Activated CD4-positive, CD25-positive, alpha-beta regulatory T cell (primary cell): ENCODE results near the gene LMTK2.

Source experiments
- DNase-seq, 4 experiments: peaks; one replicate each; lab custom pipeline; 2025; lab: John Stamatoyannopoulos, UW

LMTK2 gene

GRCh38 chr7:98175260-98175940, 68.7 kb downstream of the LMTK2 start:
- no peak for DNase-seq

GRCh38 chr7:98177553-98177952, 70.9 kb downstream of the LMTK2 start:
- no peak for DNase-seq

- no peak for DNase-seq
Measured at GRCh38 chr7:98178321-98178720, 71.7 kb downstream of the LMTK2 start.

- DNase-seq: no peak
Measured at GRCh38 chr7:98178762-98179490, 72.3 kb downstream of the LMTK2 start.

GRCh38 chr7:98180751-98181150, 74.1 kb downstream of the LMTK2 start:
- no peak for DNase-seq

- DNase-seq: no peak
Measured at GRCh38 chr7:98185101-98185500, 78.4 kb downstream of the LMTK2 start.

- DNase-seq: no peak
Measured at GRCh38 chr7:98186452-98187137, 79.9 kb downstream of the LMTK2 start.

- no peak for DNase-seq
Measured at GRCh38 chr7:98187138-98187502, 80.5 kb downstream of the LMTK2 start.

- DNase-seq: no peak
Measured at GRCh38 chr7:98189559-98189958, 82.9 kb downstream of the LMTK2 start.

- no peak for DNase-seq
Measured at GRCh38 chr7:98191668-98192431, 85.2 kb downstream of the LMTK2 start.

GRCh38 chr7:98192781-98193457, 86.3 kb downstream of the LMTK2 start:
- no peak for DNase-seq

- DNase-seq: no peak
Measured at GRCh38 chr7:98193474-98194180, 87.0 kb downstream of the LMTK2 start.

GRCh38 chr7:98194186-98194585, 87.5 kb downstream of the LMTK2 start:
- DNase-seq: no peak

GRCh38 chr7:98194672-98195457, 88.2 kb downstream of the LMTK2 start:
- DNase-seq: no peak

GRCh38 chr7:98196706-98197605, 90.3 kb downstream of the LMTK2 start:
- no peak for DNase-seq

GRCh38 chr7:98199131-98199530, 92.5 kb downstream of the LMTK2 start:
- DNase-seq: no peak

- DNase-seq: no peak
Measured at GRCh38 chr7:98200364-98200763, 93.7 kb downstream of the LMTK2 start.

GRCh38 chr7:98202367-98203195, 95.9 kb downstream of the LMTK2 start:
- no peak for DNase-seq
